ENCODE data around the gene RAD51B.

Gene RAD51B

DNA sequence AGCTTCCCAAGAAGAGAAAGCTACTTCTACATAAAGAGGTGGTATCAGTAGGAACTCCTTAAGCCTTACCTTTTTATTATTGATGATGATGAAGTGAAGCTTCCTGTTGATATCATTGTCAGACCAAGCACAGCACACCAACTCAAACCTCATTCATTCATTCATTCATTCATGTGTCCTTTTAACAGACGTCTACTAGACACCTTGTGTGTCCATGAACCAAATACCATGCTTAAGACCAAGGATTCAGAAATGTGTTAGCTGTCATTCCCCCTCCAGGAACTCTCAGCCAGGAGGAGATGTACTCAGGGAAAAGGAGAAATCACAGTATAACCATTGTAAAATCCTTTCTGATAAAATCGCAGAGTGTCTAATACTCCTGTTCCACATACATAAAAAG, 778.5 kb downstream of the RAD51B start:
- H3K4me3 Mint-ChIP-seq = no peak overlapping the region
- peaks cover 2% of the 10 kb centered on the region for H3K36me3 Mint-ChIP-seq (ENCODE audit: low read depth)
- no peaks in the 10 kb centered on the region for H3K27me3 Mint-ChIP-seq (ENCODE audit: low read depth)
- H3K27ac Mint-ChIP-seq = no peak overlapping the region
- H3K9me3 Mint-ChIP-seq = peaks cover 4% of the 10 kb centered on the region
- peaks cover 7% of the 10 kb centered on the region for H3K4me1 Mint-ChIP-seq (ENCODE audit: low read depth)

DNA sequence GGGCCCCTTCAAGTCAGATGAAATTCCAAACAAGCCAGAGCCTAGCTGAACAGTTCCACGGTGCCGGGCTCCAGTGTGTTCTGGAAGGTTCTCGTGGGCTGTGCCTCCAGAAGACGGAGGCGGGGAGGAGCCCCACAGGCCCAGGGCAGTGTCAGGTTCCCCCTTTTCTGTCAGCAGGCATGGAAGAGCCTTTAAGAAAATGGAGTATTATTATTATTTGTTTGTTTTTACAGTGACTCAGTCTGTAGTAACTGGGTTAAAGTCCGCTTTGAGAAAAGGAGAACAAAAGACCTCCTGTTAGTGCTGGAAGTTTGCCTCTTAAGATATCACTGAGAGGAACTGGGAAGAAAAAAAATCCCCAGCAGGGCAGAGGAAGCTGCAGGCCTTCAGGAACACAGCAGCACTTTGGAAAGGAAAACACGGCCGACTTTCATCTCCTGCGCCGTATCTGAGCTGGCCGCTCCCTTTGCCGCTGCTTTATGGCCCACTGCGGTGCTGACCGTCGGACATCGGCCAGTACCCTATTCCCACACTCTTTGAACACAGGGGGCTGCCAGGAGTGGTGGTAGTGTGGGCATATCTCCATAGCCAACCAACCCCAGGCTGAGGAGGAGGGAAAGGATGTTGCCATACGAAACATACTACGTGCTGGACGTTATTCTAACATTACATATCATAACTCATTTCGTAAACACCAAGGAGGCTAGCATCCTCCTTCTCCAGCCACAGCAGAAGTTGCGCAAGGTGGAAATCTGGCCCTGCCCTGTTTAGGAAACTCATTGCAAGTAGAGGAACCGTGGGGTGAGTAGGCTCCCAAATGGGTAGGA, 779.3 kb downstream of the RAD51B start:
- peaks cover 7% of the 10 kb centered on the region for H3K4me1 Mint-ChIP-seq (ENCODE audit: low read depth)
- H3K36me3 Mint-ChIP-seq (ENCODE audit: low read depth) = peaks cover 2% of the 10 kb centered on the region
- H3K27me3 Mint-ChIP-seq (ENCODE audit: low read depth) = no peaks in the 10 kb centered on the region
- no peak overlapping the region for H3K4me3 Mint-ChIP-seq
- no peak overlapping the region for H3K27ac Mint-ChIP-seq
- peaks cover 4% of the 10 kb centered on the region for H3K9me3 Mint-ChIP-seq

DNA sequence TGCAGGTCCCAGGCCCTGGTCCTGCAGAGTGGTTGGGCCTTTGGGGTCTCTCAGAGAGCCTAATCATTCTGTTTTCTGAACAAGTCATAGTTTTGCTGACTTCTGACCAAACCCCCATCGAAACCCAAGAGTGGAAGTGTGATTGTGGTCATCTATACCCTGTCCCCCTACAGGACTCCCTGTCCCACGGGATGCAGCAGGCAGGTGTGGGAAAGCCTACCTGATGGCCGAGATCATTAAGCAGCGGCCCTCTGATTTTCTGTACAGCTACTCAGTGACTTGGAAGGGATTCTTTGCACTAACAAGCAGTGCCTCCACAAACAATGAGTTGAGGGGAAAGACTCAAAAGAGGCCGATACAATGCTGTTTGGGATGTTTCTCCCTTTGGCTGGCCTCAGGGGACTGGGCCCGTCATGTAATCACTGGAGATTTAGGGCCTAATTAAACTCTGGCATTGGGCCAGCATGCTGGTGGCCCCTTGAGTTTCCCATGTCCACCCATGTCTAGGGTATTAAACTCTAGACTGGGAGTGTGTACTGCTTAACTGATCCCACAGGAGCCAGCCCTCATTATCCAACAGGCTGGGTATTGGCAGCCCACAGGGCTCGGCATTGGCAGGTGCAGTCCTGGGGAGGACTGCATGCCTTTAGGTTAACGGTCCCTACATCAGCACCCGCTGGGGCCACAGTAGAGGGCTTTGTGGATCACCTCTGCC, 780.5 kb downstream of the RAD51B start:
- H3K27ac Mint-ChIP-seq = no peak overlapping the region
- no peak overlapping the region for H3K4me3 Mint-ChIP-seq
- H3K36me3 Mint-ChIP-seq (ENCODE audit: low read depth) = peaks cover 2% of the 10 kb centered on the region

DNA sequence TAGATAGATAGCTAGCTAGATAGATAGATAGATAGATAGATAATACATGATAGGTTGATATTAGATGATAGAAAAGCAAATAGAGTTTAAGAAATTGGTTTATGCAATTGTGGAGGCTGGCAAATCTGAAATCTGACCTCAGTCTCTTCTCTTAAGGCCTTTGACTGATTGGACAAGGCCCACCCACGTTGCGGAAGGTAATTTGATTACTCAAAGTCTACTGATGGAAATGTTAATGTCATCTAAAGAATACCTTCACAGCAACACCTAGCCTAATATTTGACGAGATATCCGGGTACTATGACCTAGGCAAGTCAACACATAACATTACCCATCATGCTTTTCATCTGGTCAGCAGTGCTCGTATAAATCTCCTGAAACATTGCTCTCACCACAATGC, 782.9 kb downstream of the RAD51B start:
- H3K27me3 Mint-ChIP-seq (ENCODE audit: low read depth) = no peaks in the 10 kb centered on the region
- H3K4me3 Mint-ChIP-seq = no peak overlapping the region
- H3K27ac Mint-ChIP-seq = no peak overlapping the region
- H3K36me3 Mint-ChIP-seq (ENCODE audit: low read depth) = peaks cover 2% of the 10 kb centered on the region
- H3K9me3 Mint-ChIP-seq = peaks cover 14% of the 10 kb centered on the region
- H3K4me1 Mint-ChIP-seq (ENCODE audit: low read depth) = peaks cover 5% of the 10 kb centered on the region

More for the DNA sequence above, 780.5 kb downstream of the RAD51B start:
- no peaks in the 10 kb centered on the region for H3K27me3 Mint-ChIP-seq (ENCODE audit: low read depth)
- H3K4me1 Mint-ChIP-seq (ENCODE audit: low read depth) = peaks cover 2% of the 10 kb centered on the region
- peaks cover 9% of the 10 kb centered on the region for H3K9me3 Mint-ChIP-seq

DNA sequence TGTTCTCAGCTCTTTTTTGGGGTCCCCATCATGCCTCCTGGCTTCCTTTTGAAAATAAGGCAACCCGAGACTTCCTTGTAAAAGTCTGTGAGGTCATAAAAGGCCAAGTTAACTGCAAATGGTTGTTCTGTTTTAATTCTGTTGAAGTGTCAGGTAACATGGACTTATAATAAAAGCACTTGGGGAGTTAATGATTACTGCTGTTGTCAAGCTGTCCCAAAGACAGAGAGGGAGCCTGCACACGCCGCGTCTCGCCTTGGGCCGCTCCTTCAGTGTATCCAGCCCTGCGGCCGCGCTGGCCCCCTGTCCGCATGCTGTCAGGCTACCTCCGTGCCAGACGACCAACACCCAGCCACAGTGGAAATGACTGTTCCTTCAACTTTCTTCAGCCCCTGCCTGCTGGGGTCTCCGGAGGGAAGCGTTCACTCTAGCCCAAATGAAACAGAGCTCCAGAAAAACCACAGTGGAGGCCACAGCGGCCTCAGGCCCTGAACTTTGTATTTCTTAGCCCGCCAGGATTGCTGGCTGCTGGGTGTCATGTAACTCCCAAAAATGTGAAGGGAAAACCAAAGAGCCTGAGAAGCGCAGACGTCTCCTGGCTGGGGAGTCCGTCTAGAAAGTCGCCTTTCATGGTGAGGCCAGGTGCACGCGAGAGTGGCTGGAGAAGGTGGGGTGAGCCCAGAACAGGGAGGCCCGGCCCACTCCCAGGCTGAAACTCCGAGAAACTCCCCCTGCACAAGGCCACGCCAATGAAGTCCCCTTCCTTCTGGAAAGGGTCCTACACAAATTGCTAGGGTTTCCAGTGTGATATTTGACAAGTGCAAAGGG, 784.2 kb downstream of the RAD51B start:
- Mint-ChIP-seq H3K4me3 (no peak overlapping the region), H3K9me3 (peaks cover 14% of the 10 kb centered on the region), H3K27me3 (ENCODE audit: low read depth) (no peaks in the 10 kb centered on the region), H3K27ac (no peak overlapping the region), H3K4me1 (ENCODE audit: low read depth) (peaks cover 3% of the 10 kb centered on the region), H3K36me3 (ENCODE audit: low read depth) (peaks cover 2% of the 10 kb centered on the region)

DNA sequence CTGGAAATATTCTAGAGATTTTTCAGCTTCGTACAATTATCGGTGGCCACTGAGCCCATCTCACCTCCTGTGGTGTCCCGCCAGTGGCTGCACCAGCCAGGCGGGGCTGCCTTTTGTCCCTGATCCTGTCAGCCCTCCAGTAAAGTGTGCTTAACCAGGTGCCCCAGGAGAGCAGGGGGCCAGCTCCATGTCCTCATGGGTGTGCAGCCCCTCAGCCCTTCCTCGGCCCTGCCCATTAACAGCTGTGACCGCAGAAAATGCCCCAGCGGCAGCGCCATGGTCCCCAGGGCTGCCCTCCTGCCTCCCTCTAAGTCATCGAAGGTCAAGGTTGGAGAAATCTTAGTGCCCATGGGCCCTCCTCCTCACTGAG, 784.8 kb downstream of the RAD51B start:
- Mint-ChIP-seq H3K27ac (no peak overlapping the region), H3K4me1 (ENCODE audit: low read depth) (peaks cover 3% of the 10 kb centered on the region), H3K4me3 (no peak overlapping the region), H3K9me3 (peaks cover 14% of the 10 kb centered on the region), H3K27me3 (ENCODE audit: low read depth) (no peaks in the 10 kb centered on the region), H3K36me3 (ENCODE audit: low read depth) (peaks cover 2% of the 10 kb centered on the region)

DNA sequence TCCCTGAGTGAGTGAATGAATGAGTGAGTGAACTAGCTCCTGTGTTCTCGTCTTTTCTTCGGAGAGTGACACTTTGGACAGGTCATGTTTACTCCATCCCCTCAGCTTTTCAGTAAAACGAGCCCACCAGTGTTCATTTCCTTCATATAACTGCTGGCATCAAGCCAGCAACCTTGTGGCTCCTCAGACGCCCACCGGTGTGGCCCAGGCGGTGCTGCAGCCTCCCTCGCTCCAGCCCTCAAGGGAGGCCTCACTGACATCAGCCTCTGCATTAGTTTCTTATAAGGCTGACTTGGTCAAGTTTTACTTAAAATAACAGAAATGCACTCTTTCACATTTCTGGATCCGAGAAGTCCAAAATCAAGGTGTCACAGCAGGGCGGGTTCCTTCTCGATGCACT, 785.2 kb downstream of the RAD51B start:
- H3K4me3 Mint-ChIP-seq = no peak overlapping the region
- no peak overlapping the region for H3K27ac Mint-ChIP-seq
- H3K36me3 Mint-ChIP-seq (ENCODE audit: low read depth) = peaks cover 2% of the 10 kb centered on the region
- H3K9me3 Mint-ChIP-seq = peaks cover 14% of the 10 kb centered on the region
- H3K4me1 Mint-ChIP-seq (ENCODE audit: low read depth) = peaks cover 3% of the 10 kb centered on the region
- no peaks in the 10 kb centered on the region for H3K27me3 Mint-ChIP-seq (ENCODE audit: low read depth)

DNA sequence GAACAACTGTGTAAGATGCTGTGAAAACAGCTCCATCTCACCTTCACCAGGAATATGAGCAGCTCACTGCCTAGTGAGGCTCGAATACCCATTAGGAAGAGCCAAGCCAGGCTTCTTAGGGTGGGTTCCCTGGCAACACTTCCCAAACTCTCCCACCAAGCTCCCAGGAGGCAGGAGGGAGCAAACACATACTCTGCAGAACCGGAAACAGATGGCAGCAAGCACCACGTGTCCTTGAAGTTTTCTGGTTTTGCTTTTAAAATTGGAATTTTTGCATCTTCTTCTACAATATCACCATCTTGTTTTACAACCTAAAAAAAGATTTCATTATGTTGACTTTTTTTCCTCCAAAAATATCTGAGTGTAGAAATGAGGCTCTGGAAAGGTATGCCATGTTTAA, 786.6 kb downstream of the RAD51B start:
- no peaks in the 10 kb centered on the region for H3K27me3 Mint-ChIP-seq (ENCODE audit: low read depth)
- H3K9me3 Mint-ChIP-seq = peaks cover 14% of the 10 kb centered on the region
- H3K4me1 Mint-ChIP-seq (ENCODE audit: low read depth) = peaks cover 3% of the 10 kb centered on the region
- no peak overlapping the region for H3K4me3 Mint-ChIP-seq
- H3K36me3 Mint-ChIP-seq (ENCODE audit: low read depth) = peaks cover 2% of the 10 kb centered on the region
- H3K27ac Mint-ChIP-seq = no peak overlapping the region

DNA sequence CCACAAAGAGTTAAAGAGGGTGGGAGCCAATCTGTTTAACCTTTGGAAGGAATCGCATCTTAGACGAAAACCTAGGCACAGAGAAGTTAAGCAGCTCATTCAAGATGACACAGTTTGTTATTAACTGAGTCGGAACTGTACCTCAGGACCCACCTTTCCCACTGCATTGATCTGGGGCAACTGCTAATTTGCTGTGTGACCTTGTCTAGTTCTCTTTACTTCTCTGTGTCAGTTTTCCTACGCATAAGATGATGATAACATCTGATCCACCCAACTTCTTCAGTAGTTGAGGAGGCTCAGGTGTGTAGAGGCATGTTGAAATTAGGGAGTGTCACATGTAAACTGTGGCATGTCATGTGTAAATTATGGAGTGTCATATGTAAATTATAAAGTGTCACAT, 787.1 kb downstream of the RAD51B start:
- Mint-ChIP-seq H3K36me3 (ENCODE audit: low read depth) (peaks cover 2% of the 10 kb centered on the region), H3K27ac (no peak overlapping the region)

DNA sequence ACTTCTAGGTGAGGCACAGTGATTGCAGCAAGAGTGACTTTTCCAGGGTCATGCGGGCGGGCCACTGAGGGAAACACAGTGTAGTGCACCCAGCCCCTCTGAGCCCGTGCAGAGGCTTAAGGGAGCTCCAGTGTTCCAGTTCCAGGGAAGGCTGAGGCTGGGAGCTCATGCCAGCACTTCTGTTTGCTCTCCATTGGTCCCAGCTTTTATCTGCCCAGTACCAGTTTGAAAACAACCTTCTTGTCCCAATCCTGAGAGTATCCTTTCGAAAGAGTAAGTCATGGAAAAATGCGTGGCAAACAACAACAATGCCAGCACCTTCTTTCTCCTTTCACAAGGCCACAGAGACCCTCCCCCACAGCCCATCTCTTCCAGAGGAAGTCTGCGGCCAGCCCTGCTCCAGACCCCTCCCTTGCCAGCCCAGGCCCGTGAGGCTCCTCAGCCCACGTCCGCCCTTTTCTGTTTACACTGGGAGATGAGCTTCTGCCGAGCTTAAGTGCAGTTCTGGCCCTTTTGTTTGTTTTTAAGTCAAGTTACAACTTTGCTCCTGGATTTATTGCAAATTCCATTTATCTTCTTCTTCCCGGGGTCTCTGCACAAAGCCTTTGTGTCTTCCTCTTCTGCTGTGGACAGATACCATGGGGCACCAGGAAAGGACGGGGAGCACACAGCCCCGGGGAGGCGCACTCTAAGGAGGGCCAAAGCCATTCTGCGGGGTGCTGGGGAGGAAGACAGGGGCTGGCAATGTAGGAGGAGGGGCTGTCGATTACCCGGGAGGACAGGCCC, 787.7 kb downstream of the RAD51B start:
- H3K36me3 Mint-ChIP-seq (ENCODE audit: low read depth) = no peaks in the 10 kb centered on the region
- H3K4me3 Mint-ChIP-seq = no peak overlapping the region
- peaks cover 9% of the 10 kb centered on the region for H3K9me3 Mint-ChIP-seq
- H3K27ac Mint-ChIP-seq = peak overlapping the region; percentile 64
- H3K4me1 Mint-ChIP-seq (ENCODE audit: low read depth) = peaks cover 3% of the 10 kb centered on the region
- H3K27me3 Mint-ChIP-seq (ENCODE audit: low read depth) = no peaks in the 10 kb centered on the region

More for the DNA sequence above, 787.1 kb downstream of the RAD51B start:
- Mint-ChIP-seq H3K9me3 (peaks cover 14% of the 10 kb centered on the region), H3K27me3 (ENCODE audit: low read depth) (no peaks in the 10 kb centered on the region), H3K4me1 (ENCODE audit: low read depth) (peaks cover 3% of the 10 kb centered on the region), H3K4me3 (no peak overlapping the region)

DNA sequence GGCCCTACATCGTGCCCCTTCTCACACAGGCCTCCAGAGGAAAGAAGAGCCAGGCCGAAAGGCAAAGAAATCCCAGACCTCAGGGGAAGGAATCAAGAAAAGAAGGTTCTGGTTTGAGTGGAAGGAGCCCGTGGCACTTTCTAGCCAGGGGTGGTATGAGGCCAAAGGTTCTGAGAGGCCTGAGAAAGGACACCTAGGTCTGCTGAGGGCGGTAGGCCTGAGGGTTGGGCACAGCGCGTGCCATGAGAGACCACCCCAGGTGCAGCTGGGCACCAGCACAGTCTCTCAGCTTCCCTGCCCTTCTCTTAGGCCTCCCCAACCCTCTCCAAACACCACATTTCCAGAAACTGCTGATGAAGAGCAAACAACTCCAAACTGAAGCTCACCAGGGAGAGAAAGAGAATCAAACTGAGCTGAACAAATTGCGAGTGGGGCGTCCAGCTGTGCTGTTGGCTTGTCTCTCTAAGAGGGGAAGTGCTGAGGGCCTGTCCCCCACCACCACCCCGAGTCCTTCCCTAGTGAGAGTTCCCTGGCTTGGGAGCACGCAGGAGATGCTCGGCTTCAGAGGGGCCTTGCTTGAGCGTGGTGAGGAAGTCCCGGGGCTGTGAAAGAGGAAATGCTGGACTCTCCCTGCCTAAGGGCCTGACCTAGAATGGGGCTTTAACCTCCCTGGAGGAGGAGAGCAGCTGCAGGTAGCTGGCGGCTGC, 788.4 kb downstream of the RAD51B start:
- Mint-ChIP-seq H3K9me3 (peaks cover 15% of the 10 kb centered on the region), H3K4me1 (ENCODE audit: low read depth) (peaks cover 3% of the 10 kb centered on the region), H3K27me3 (ENCODE audit: low read depth) (no peaks in the 10 kb centered on the region), H3K36me3 (ENCODE audit: low read depth) (no peaks in the 10 kb centered on the region), H3K4me3 (no peak overlapping the region), H3K27ac (peak overlapping the region; percentile 64)

DNA sequence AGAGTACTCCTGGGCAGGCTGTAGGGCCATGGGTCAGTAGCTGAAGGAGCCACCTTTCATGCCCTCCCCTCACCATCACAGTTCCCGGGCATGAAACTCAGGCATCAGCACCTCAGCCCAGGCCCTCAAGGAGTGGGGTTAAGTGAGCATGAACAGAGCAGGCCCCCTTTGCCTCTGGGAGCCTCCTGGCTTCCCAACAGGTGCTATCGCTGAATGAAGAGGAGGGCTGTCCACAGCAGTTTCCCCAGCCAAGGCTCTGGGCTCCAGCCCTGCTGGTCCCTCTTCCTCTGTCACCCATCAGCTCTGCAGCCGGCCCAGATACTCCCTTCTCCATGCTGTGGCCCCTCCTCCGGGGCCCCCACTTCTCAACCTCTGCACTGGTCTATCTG, 789.0 kb downstream of the RAD51B start:
- H3K4me1 Mint-ChIP-seq (ENCODE audit: low read depth) = peaks cover 3% of the 10 kb centered on the region
- H3K27ac Mint-ChIP-seq = no peak overlapping the region
- H3K27me3 Mint-ChIP-seq (ENCODE audit: low read depth) = no peaks in the 10 kb centered on the region
- peaks cover 16% of the 10 kb centered on the region for H3K9me3 Mint-ChIP-seq
- no peak overlapping the region for H3K4me3 Mint-ChIP-seq
- H3K36me3 Mint-ChIP-seq (ENCODE audit: low read depth) = no peaks in the 10 kb centered on the region

DNA sequence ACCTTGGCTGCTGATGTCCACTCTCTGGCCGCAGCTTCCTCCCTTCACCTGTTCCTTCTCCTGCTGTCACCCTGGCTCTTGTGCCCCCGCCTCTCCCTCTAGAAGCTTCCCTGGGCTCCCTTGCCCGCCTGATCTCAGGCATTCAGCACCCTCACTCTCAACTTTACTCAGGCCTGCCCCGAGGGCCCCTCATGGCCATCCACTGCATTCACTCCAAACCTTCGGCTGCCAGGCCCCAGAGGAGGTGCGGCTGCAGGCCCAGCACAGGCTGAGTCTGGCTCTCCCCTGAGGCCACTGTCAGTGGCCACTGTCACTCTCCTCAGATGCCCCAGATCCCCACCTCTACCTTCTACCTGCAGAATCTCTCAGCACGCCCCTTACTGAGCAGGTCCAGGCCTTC, 789.4 kb downstream of the RAD51B start:
- no peaks in the 10 kb centered on the region for H3K27me3 Mint-ChIP-seq (ENCODE audit: low read depth)
- H3K27ac Mint-ChIP-seq = no peak overlapping the region
- H3K36me3 Mint-ChIP-seq (ENCODE audit: low read depth) = no peaks in the 10 kb centered on the region

More for the DNA sequence above, 789.4 kb downstream of the RAD51B start:
- Mint-ChIP-seq H3K4me1 (ENCODE audit: low read depth) (peaks cover 3% of the 10 kb centered on the region), H3K4me3 (no peak overlapping the region), H3K9me3 (peaks cover 20% of the 10 kb centered on the region)

Measured in T-helper 1 cell treated with Interleukin-12 subunit alpha and Interleukin-12 subunit beta and Interleukin-4 antibody, amounts not matched to agents 30 μg/mL and 1 μg/mL, for 36 hours (primary cell).